K562 (cell line): Measurements from ENCODE around the gene SLC1A2.

Source experiments
- EZH2 ChIP-seq: IDR thresholded peaks from 2 replicates; pipeline ENCODE4 v1.6.1; 2012; ENCODE audit warnings: low read depth, mild to moderate bottlenecking, inconsistent platforms, low read length, borderline replicate concordance
- MYC ChIP-seq, 2 experiments: fragments of 250-450 bp in 1 of 2; sonication (Bioruptor Pico) in 1 of 2; IDR thresholded peaks; 2 replicates each; pipeline versions ENCODE4 v1.5.1 to v1.6.1; 2012 to 2021; ENCODE audit warnings: low read depth in 2 of 2, borderline replicate concordance in 1 of 2, improper control_type of control experiment in 1 of 2, low read length in 1 of 2, mild to moderate bottlenecking in 1 of 2, moderate library complexity in 1 of 2
- TF ChIP-seq, protein P1 (sequence below), 2 experiments: fragments of 450-650 bp; formaldehyde crosslinking in 1 of 2; IDR thresholded peaks; 2 replicates each; pipeline versions ENCODE4 v1.4.0 to v1.6.1; 2014 to 2020; ENCODE audit warnings: mild to moderate bottlenecking in 2 of 2, borderline replicate concordance in 1 of 2, low read depth in 1 of 2
- TF ChIP-seq, protein P2 (sequence below): fragments of 150-350 bp; conservative IDR thresholded peaks from 2 replicates; pipeline ENCODE4 v1.6.1; 2014; ENCODE audit warnings: low read length
- TF ChIP-seq, protein P3 (sequence below), 3 experiments: IDR thresholded peaks in 2 of 3; conservative IDR thresholded peaks in 1 of 3; 2 replicates each; pipeline ENCODE4 v1.5.1; 2011 to 2012; ENCODE audit warnings: low read length in 3 of 3, mild to moderate bottlenecking in 3 of 3, control low read depth in 2 of 3, improper control_type of control experiment in 1 of 3, inconsistent platforms in 1 of 3, low read depth in 1 of 3, mixed read lengths in 1 of 3, moderate library complexity in 1 of 3; ENCODE audit not compliant: insufficient read depth in 2 of 3

DNA sequence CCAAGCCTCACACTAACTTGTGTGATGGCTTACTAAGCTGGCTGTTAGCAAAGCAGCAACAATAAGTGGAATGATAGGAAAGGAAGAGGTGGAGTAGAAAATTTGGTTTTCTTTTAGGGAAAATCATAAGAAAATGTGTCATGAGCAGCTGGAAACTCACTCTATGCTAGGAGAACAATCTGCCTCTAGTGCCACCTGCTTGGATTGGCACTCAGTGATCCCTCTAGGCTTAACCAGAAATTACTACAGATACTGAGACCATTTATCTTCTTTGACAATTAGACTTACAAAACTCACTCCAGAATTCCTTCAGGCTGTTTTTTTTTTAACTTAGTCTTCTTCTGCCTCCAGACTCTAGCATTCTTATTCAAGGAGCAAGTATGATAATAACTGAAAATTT is 163.1 kb downstream of the SLC1A2 start:
- TF ChIP-seq, protein P1, sequence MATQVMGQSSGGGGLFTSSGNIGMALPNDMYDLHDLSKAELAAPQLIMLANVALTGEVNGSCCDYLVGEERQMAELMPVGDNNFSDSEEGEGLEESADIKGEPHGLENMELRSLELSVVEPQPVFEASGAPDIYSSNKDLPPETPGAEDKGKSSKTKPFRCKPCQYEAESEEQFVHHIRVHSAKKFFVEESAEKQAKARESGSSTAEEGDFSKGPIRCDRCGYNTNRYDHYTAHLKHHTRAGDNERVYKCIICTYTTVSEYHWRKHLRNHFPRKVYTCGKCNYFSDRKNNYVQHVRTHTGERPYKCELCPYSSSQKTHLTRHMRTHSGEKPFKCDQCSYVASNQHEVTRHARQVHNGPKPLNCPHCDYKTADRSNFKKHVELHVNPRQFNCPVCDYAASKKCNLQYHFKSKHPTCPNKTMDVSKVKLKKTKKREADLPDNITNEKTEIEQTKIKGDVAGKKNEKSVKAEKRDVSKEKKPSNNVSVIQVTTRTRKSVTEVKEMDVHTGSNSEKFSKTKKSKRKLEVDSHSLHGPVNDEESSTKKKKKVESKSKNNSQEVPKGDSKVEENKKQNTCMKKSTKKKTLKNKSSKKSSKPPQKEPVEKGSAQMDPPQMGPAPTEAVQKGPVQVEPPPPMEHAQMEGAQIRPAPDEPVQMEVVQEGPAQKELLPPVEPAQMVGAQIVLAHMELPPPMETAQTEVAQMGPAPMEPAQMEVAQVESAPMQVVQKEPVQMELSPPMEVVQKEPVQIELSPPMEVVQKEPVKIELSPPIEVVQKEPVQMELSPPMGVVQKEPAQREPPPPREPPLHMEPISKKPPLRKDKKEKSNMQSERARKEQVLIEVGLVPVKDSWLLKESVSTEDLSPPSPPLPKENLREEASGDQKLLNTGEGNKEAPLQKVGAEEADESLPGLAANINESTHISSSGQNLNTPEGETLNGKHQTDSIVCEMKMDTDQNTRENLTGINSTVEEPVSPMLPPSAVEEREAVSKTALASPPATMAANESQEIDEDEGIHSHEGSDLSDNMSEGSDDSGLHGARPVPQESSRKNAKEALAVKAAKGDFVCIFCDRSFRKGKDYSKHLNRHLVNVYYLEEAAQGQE (IDR thresholded peaks at IDR 0.05; ENCODE audit: borderline replicate concordance), result no peak
- TF ChIP-seq, protein P1 (CRISPR knock-in tag; IDR thresholded peaks at IDR 0.05; ENCODE audit: low read depth), result no peak
- TF ChIP-seq, protein P2, sequence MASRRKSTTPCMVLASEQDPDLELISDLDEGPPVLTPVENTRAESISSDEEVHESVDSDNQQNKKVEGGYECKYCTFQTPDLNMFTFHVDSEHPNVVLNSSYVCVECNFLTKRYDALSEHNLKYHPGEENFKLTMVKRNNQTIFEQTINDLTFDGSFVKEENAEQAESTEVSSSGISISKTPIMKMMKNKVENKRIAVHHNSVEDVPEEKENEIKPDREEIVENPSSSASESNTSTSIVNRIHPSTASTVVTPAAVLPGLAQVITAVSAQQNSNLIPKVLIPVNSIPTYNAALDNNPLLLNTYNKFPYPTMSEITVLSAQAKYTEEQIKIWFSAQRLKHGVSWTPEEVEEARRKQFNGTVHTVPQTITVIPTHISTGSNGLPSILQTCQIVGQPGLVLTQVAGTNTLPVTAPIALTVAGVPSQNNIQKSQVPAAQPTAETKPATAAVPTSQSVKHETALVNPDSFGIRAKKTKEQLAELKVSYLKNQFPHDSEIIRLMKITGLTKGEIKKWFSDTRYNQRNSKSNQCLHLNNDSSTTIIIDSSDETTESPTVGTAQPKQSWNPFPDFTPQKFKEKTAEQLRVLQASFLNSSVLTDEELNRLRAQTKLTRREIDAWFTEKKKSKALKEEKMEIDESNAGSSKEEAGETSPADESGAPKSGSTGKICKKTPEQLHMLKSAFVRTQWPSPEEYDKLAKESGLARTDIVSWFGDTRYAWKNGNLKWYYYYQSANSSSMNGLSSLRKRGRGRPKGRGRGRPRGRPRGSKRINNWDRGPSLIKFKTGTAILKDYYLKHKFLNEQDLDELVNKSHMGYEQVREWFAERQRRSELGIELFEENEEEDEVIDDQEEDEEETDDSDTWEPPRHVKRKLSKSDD, result no peak
- TF ChIP-seq EZH2 (no peak), MYC (IDR thresholded peaks at IDR 0.05; ENCODE audit: low read depth, low read length) (no peak), MYC (CRISPR knock-in tag; IDR thresholded peaks at IDR 0.05; ENCODE audit: borderline replicate concordance, low read depth) (no peak)
- TF ChIP-seq, protein P3, sequence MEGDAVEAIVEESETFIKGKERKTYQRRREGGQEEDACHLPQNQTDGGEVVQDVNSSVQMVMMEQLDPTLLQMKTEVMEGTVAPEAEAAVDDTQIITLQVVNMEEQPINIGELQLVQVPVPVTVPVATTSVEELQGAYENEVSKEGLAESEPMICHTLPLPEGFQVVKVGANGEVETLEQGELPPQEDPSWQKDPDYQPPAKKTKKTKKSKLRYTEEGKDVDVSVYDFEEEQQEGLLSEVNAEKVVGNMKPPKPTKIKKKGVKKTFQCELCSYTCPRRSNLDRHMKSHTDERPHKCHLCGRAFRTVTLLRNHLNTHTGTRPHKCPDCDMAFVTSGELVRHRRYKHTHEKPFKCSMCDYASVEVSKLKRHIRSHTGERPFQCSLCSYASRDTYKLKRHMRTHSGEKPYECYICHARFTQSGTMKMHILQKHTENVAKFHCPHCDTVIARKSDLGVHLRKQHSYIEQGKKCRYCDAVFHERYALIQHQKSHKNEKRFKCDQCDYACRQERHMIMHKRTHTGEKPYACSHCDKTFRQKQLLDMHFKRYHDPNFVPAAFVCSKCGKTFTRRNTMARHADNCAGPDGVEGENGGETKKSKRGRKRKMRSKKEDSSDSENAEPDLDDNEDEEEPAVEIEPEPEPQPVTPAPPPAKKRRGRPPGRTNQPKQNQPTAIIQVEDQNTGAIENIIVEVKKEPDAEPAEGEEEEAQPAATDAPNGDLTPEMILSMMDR (IDR thresholded peaks at IDR 0.05 in 2 of 3, conservative IDR thresholded peaks at IDR 0.05 in 1 of 3; ENCODE audit: insufficient read depth in 2 of 3, low read depth in 1 of 3, low read length in 3 of 3), result no peak
